Measurements from ENCODE around the gene DOCK4.

- TF ChIP-seq REST (IDR thresholded peaks at IDR 0.05; ENCODE audit: insufficient replicate concordance, low read depth) (no peak), CTCF (IDR thresholded peaks at IDR 0.05; ENCODE audit: insufficient read depth, low read length) (no peak), GABPA (IDR thresholded peaks at IDR 0.05; ENCODE audit: low read depth) (no peak)
Observed at GRCh38 chr7:112010109-112010508, 196.1 kb downstream of the DOCK4 start.
